Ascending aorta (tissue), 2 donors: ENCODE results near the gene SFRP5. TPM values are rescaled to one million over a fixed set of nuclear protein-coding genes. Genes with fewer than 3 reads are reported as not detected.

Source experiments
- DNase-seq, 2 donors: peaks; one replicate each; pipeline ENCODE4 v3.0.0-alpha.2; 2019; ENCODE audit warnings: low spot score in 2 of 2
- H3K27ac ChIP-seq, 2 donors: fragments of 200-600 bp; sonication (generic); one replicate each; pipeline ENCODE4 v1.5.1; 2016 to 2017; ENCODE audit warnings: mild to moderate bottlenecking in 1 of 2
- H3K27me3 ChIP-seq: fragments of 200-600 bp; sonication (generic); one replicate; pipeline ENCODE4 v1.5.1; 2017
- H3K36me3 ChIP-seq, 2 donors: fragments of 200-600 bp; sonication (generic); one replicate each; pipeline ENCODE4 v1.5.1; 2016
- H3K4me1 ChIP-seq, 2 donors: fragments of 200-600 bp; sonication (generic); one replicate each; pipeline ENCODE4 v1.5.1; 2016 to 2017; ENCODE audit warnings: mild to moderate bottlenecking in 1 of 2
- H3K4me3 ChIP-seq, 2 donors: fragments of 200-600 bp; sonication (generic); one replicate each; pipeline ENCODE4 v1.5.1; 2016 to 2017; ENCODE audit warnings: mild to moderate bottlenecking in 1 of 2
- H3K9me3 ChIP-seq, 2 donors: fragments of 200-600 bp; sonication (generic); one replicate each; pipeline ENCODE4 v1.5.1; 2016
- CTCF ChIP-seq, 3 experiments: fragments of 200-600 bp in 2 of 3; fragments of 450-650 bp in 1 of 3; sonication (generic) in 2 of 3; IDR thresholded peaks; one replicate each; pipeline ENCODE4 v1.5.1; 2016 to 2019; ENCODE audit warnings: antibody characterized with exemption in 3 of 3, mild to moderate bottlenecking in 1 of 3, moderate library complexity in 1 of 3
- intact Hi-C: fragments of 100-400 bp; cut with DNase I; formaldehyde crosslinking; loops from one replicate; pipeline ENCODE4 v1.15.1; 2023
- total RNA-seq: library from RNA; depleted of rRNA; stranded (reverse); fragments of >200 nt; gene quantifications from one replicate; pipeline ENCODE4 v1.1.0, GENCODE V29; 2016

The SFRP5 gene
- total RNA-seq, 1 donor from 2014 or later = not detected

- H3K27ac ChIP-seq = no peak overlapping the region
- peaks cover 28 to 31% of the 10 kb centered on the region in 2 donors for H3K36me3 ChIP-seq
- no peak overlapping the region for H3K4me3 ChIP-seq
- H3K27me3 ChIP-seq = no peaks in the 10 kb centered on the region
- DNase-seq = no peak
- no peaks in the 10 kb centered on the region for H3K9me3 ChIP-seq
- no peaks in the 10 kb centered on the region for H3K4me1 ChIP-seq
- intact Hi-C loops = no loop called here
- TF ChIP-seq CTCF (IDR thresholded peaks at IDR 0.05) = no peak
Measured at GRCh38 chr10:97762816-97763215, 9.0 kb downstream of the SFRP5 start.

- no peak for TF ChIP-seq CTCF (IDR thresholded peaks at IDR 0.05)
- H3K27ac ChIP-seq = no peak overlapping the region
- H3K36me3 ChIP-seq = peaks cover 33 to 39% of the 10 kb centered on the region in 2 donors
- H3K9me3 ChIP-seq = no peaks in the 10 kb centered on the region
- no peaks in the 10 kb centered on the region for H3K27me3 ChIP-seq
- intact Hi-C loops = no loop called here
- no peaks in the 10 kb centered on the region for H3K4me1 ChIP-seq
- no peak overlapping the region for H3K4me3 ChIP-seq
- DNase-seq = no peak
Measured at GRCh38 chr10:97762056-97762455, 9.7 kb downstream of the SFRP5 start.

GRCh38 chr10:97761331-97761865 lies 10.4 kb downstream of the SFRP5 start:
- Histone ChIP-seq H3K36me3 (peaks cover 40 to 46% of the 10 kb centered on the region in 2 donors), H3K4me3 (no peak overlapping the region), H3K27me3 (no peaks in the 10 kb centered on the region), H3K27ac (no peak overlapping the region), H3K4me1 (no peaks in the 10 kb centered on the region), H3K9me3 (no peaks in the 10 kb centered on the region)
- no peak for TF ChIP-seq CTCF (IDR thresholded peaks at IDR 0.05)
- intact Hi-C loops = no loop called here
- no peak for DNase-seq

- TF ChIP-seq CTCF (IDR thresholded peaks at IDR 0.05) = no peak
- no peak overlapping the region for H3K4me3 ChIP-seq
- peaks cover 47 to 53% of the 10 kb centered on the region in 2 donors for H3K36me3 ChIP-seq
- H3K27me3 ChIP-seq = no peaks in the 10 kb centered on the region
- intact Hi-C loops = no loop called here
- H3K9me3 ChIP-seq = no peaks in the 10 kb centered on the region
- no peaks in the 10 kb centered on the region for H3K4me1 ChIP-seq
- no peak for DNase-seq
- H3K27ac ChIP-seq = no peak overlapping the region
Measured at GRCh38 chr10:97760461-97761257, 11.1 kb downstream of the SFRP5 start.

- H3K36me3 ChIP-seq = peaks cover 54 to 60% of the 10 kb centered on the region in 2 donors
- DNase-seq = no peak
- intact Hi-C loops = no loop called here
- no peak for TF ChIP-seq CTCF (IDR thresholded peaks at IDR 0.05)
- H3K4me1 ChIP-seq = no peaks in the 10 kb centered on the region
- H3K27ac ChIP-seq = no peak overlapping the region
- H3K27me3 ChIP-seq = no peaks in the 10 kb centered on the region
- no peak overlapping the region for H3K4me3 ChIP-seq
- H3K9me3 ChIP-seq = no peaks in the 10 kb centered on the region
Measured at GRCh38 chr10:97759946-97760345, 11.9 kb downstream of the SFRP5 start.
